ENCODE data around the gene FAM124B.

- TF ChIP-seq POLR2AphosphoS5 (IDR thresholded peaks at IDR 0.05; ENCODE audit: low read depth, low read length) (no peak), EP300 (IDR thresholded peaks at IDR 0.05; ENCODE audit: borderline replicate concordance in 1 of 2, low read depth in 1 of 2, low read length in 1 of 2) (no peak), YY1 (IDR thresholded peaks at IDR 0.05; ENCODE audit: low read depth) (no peak)
- TF ChIP-seq, protein P1, sequence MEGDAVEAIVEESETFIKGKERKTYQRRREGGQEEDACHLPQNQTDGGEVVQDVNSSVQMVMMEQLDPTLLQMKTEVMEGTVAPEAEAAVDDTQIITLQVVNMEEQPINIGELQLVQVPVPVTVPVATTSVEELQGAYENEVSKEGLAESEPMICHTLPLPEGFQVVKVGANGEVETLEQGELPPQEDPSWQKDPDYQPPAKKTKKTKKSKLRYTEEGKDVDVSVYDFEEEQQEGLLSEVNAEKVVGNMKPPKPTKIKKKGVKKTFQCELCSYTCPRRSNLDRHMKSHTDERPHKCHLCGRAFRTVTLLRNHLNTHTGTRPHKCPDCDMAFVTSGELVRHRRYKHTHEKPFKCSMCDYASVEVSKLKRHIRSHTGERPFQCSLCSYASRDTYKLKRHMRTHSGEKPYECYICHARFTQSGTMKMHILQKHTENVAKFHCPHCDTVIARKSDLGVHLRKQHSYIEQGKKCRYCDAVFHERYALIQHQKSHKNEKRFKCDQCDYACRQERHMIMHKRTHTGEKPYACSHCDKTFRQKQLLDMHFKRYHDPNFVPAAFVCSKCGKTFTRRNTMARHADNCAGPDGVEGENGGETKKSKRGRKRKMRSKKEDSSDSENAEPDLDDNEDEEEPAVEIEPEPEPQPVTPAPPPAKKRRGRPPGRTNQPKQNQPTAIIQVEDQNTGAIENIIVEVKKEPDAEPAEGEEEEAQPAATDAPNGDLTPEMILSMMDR (IDR thresholded peaks at IDR 0.05), result no peak
- TF ChIP-seq, protein P2, sequence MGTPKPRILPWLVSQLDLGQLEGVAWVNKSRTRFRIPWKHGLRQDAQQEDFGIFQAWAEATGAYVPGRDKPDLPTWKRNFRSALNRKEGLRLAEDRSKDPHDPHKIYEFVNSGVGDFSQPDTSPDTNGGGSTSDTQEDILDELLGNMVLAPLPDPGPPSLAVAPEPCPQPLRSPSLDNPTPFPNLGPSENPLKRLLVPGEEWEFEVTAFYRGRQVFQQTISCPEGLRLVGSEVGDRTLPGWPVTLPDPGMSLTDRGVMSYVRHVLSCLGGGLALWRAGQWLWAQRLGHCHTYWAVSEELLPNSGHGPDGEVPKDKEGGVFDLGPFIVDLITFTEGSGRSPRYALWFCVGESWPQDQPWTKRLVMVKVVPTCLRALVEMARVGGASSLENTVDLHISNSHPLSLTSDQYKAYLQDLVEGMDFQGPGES (IDR thresholded peaks at IDR 0.05; ENCODE audit: low read depth, low read length), result no peak
These were observed 12.6 kb downstream of the FAM124B start for GRCh38 chr2:224389317-224389716.
